ENCODE results near the gene GGCX. TPM values are rescaled to one million over a fixed set of nuclear protein-coding genes. Genes with fewer than 3 reads are reported as not detected.

GGCX gene
- total and polyA plus RNA-seq, 2 of the 13 experiments (the other 11 are each of a cell fraction or from before 2014, with no cell fraction given) = 72.5 to 103 TPM

GRCh38 chr2:85558160-85558559 lies 3.1 kb downstream of the GGCX start (continued):
- no peak for TF ChIP-seq PREB (CRISPR knock-in tag; IDR thresholded peaks at IDR 0.05)
- no peak for TF ChIP-seq ZNF747 (CRISPR knock-in tag; IDR thresholded peaks at IDR 0.05; ENCODE audit: borderline replicate concordance)
- TF ChIP-seq JUND (CRISPR knock-in tag; IDR thresholded peaks at IDR 0.05) = peak; percentile 41; the same call in 1 of the 2 replicates
- TF ChIP-seq ZNF709 (CRISPR knock-in tag; IDR thresholded peaks at IDR 0.05) = no peak
- no peak for TF ChIP-seq ARNT (IDR thresholded peaks at IDR 0.05)
- TF ChIP-seq ZNF563 (CRISPR knock-in tag; IDR thresholded peaks at IDR 0.05) = no peak
- TF ChIP-seq GATAD2A (CRISPR knock-in tag; IDR thresholded peaks at IDR 0.05) = peak; percentile 77
- TF ChIP-seq ZNF678 (CRISPR knock-in tag; IDR thresholded peaks at IDR 0.05) = no peak
- no peak for TF ChIP-seq SNRNP70 (IDR thresholded peaks at IDR 0.05; ENCODE audit: low read depth, low read length)
- TF ChIP-seq NAIF1 (CRISPR knock-in tag; IDR thresholded peaks at IDR 0.05; ENCODE audit: borderline replicate concordance) = no peak
- no peak for TF ChIP-seq ZFP62 (CRISPR knock-in tag; IDR thresholded peaks at IDR 0.05)
- no peak for TF ChIP-seq ZNF260 (CRISPR knock-in tag; IDR thresholded peaks at IDR 0.05; ENCODE audit: borderline replicate concordance, low read depth)
- TF ChIP-seq ZNF646 (CRISPR knock-in tag; IDR thresholded peaks at IDR 0.05) = no peak
- peak; percentile 33; the same call in 1 of the 2 replicates for TF ChIP-seq RXRA (CRISPR knock-in tag; IDR thresholded peaks at IDR 0.05)
- TF ChIP-seq NFE2L1 (CRISPR knock-in tag; IDR thresholded peaks at IDR 0.05; ENCODE audit: borderline replicate concordance) = no peak
- TF ChIP-seq RBM39 (IDR thresholded peaks at IDR 0.05; ENCODE audit: low read depth, low read length, poor library complexity, severe bottlenecking) = no peak
- TF ChIP-seq KDM3A (CRISPR knock-in tag; IDR thresholded peaks at IDR 0.05; ENCODE audit: low read depth) = no peak
- TF ChIP-seq TCF7 (IDR thresholded peaks at IDR 0.05; ENCODE audit: low read depth) = peak; percentile 39; the same call in 1 of the 2 replicates
- TF ChIP-seq RFX1 (IDR thresholded peaks at IDR 0.05) = no peak
- TF ChIP-seq ZNF331 (CRISPR knock-in tag; IDR thresholded peaks at IDR 0.05) = peak; percentile 40; the same call in 1 of the 2 replicates
- TF ChIP-seq KAT8 (CRISPR knock-in tag; IDR thresholded peaks at IDR 0.05) = peak; percentile 27; the same call in 1 of the 2 replicates

Measured in HepG2 (cell line).